ENCODE results near the gene HM13. TPM values are rescaled to one million over a fixed set of nuclear protein-coding genes. Genes with fewer than 3 reads are reported as not detected.

Gene HM13
- total RNA-seq, 2 experiments from 2014 or later, result 163 to 168 TPM

DNA sequence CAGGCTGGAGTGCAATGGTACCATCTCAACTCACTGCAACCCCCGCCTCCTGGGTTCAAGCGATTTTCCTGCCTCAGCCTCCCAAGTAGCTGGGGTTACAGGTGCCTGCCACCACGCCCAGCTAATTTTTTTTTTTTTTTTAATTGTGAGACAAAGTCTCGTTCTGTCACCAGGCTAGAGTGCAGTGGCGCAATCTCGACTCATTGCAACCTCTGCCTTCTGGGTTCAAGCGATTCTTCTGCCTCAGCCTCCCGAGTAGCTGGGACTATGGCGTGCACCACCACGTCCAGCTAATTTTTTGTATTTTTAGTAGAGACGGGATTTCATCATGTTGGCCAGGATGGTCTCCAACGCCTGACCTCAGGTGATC is 98.0 kb downstream of the HM13 start:
- ChIA-PET POLR2A (interaction anchor here (0.6 to 1.8 kb wide), 7 partner anchors 8 to 111 kb away, joined by 3 to 9 read pairs (median 4); partner anchors contain the start of gene BCL2L1), CTCF (interaction anchor here (0.9 to 20.5 kb wide), 31 partner anchors 9 to 151 kb away, joined by 3 to 673 read pairs (median 5); partner anchors contain the start of genes HM13 and ID1)

GRCh38 chr20:31615416-31615815 is 101.2 kb downstream of the HM13 start:
- ChIA-PET CTCF (interaction anchor here (20.5 kb wide), 1 partner anchor 49 kb away, joined by 673 read pairs; no protein-coding TSS in a partner anchor), POLR2A (no interaction called here)

- ChIA-PET POLR2A (no interaction called here), CTCF (interaction anchor here (0.7 to 20.5 kb wide), 2 partner anchors 12 to 52 kb away, joined by 3 to 673 read pairs; no protein-coding TSS in a partner anchor)
Observed at GRCh38 chr20:31617432-31618104, 103.3 kb downstream of the HM13 start.

Other genes with a start within 250 kb of the HM13 start
- gene DEFB116, start 205.9 kb upstream of the HM13 start, total RNA-seq, result not detected
- gene DEFB118, start 145.8 kb upstream of the HM13 start, total RNA-seq, result not detected
- gene DEFB119, start 123.9 kb upstream of the HM13 start, total RNA-seq, result not detected
- not detected for gene DEFB121, start 108.2 kb upstream of the HM13 start, total RNA-seq
- gene DEFB123, start 73.8 kb upstream of the HM13 start, total RNA-seq, result not detected
- not detected for gene DEFB124, start 39.3 kb upstream of the HM13 start, total RNA-seq
- not detected for gene REM1, start 39.2 kb upstream of the HM13 start, total RNA-seq
- under 1 TPM; 0.44 to 0.71 TPM for gene ID1, start 90.8 kb downstream of the HM13 start, total RNA-seq
- not detected for gene COX4I2, start 123.5 kb downstream of the HM13 start, total RNA-seq
- gene BCL2L1, start 208.4 kb downstream of the HM13 start, total RNA-seq, result 100 to 1,000 TPM; 263 to 265 TPM
- gene TPX2, start 224.8 kb downstream of the HM13 start, total RNA-seq, result 10 to 100 TPM; 78.5 to 79.1 TPM

All from activated CD8-positive, alpha-beta memory T cell treated with anti-CD3 and anti-CD28 coated beads for 36 hours (primary cell).